ENCODE data around the gene RAI2.

- TF ChIP-seq CTCF (conservative IDR thresholded peaks at IDR 0.05; ENCODE audit: low read depth in 2 of 2): peak; percentile 69 to 83
- TF ChIP-seq EZH2 (IDR thresholded peaks at IDR 0.05; ENCODE audit: low read depth, unreplicated experiment): no peak
- TF ChIP-seq POLR2AphosphoS5 (IDR thresholded peaks at IDR 0.05; ENCODE audit: low read depth): no peak
- TF ChIP-seq CREB1 (CRISPR knock-in tag; IDR thresholded peaks at IDR 0.05; ENCODE audit: low read depth): no peak
- TF ChIP-seq, protein P1, sequence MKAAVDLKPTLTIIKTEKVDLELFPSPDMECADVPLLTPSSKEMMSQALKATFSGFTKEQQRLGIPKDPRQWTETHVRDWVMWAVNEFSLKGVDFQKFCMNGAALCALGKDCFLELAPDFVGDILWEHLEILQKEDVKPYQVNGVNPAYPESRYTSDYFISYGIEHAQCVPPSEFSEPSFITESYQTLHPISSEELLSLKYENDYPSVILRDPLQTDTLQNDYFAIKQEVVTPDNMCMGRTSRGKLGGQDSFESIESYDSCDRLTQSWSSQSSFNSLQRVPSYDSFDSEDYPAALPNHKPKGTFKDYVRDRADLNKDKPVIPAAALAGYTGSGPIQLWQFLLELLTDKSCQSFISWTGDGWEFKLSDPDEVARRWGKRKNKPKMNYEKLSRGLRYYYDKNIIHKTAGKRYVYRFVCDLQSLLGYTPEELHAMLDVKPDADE (IDR thresholded peaks at IDR 0.05): no peak
- no peak for TF ChIP-seq REST (IDR thresholded peaks at IDR 0.05; ENCODE audit: unreplicated experiment)
- no peak for TF ChIP-seq EZH2phosphoT487 (IDR thresholded peaks at IDR 0.05; ENCODE audit: unreplicated experiment)
- TF ChIP-seq ZNF114 (CRISPR knock-in tag; IDR thresholded peaks at IDR 0.05): no peak
- no peak for TF ChIP-seq JUNB (IDR thresholded peaks at IDR 0.05; ENCODE audit: unreplicated experiment)
- TF ChIP-seq ZNF462 (CRISPR knock-in tag; IDR thresholded peaks at IDR 0.05): no peak
- no peak for TF ChIP-seq NANOG (IDR thresholded peaks at IDR 0.05; ENCODE audit: borderline replicate concordance)
Observed at GRCh38 chrX:17812763-17813162, 48.3 kb downstream of the RAI2 start.
